ENCODE measurements around the gene MED28.
"Not testable (repeated sequence)": the region's sequence is repeated elsewhere in the genome, so short reads cannot be mapped to it uniquely, and the experiment has no call there.

DNA sequence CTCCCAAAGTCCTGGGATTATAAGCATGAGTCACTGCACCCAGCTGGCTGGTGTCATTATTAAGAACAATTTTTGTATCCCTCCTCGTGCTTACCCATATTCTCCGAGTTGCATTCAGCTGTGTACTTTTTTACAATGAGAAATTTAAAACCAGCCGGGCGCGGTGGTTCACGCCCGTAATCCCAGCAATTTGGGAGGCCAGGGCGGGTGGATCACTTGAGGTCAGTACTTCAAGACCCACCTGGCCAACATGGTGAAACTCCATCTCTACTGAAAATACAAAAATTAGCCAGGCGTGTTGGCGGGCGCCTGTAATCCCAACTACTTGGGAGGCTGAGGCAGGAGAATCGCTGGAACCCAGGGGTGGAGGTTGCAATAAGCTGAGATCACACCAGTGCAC lies 39.3 kb upstream of the MED28 start:
- TF ChIP-seq, protein P1, sequence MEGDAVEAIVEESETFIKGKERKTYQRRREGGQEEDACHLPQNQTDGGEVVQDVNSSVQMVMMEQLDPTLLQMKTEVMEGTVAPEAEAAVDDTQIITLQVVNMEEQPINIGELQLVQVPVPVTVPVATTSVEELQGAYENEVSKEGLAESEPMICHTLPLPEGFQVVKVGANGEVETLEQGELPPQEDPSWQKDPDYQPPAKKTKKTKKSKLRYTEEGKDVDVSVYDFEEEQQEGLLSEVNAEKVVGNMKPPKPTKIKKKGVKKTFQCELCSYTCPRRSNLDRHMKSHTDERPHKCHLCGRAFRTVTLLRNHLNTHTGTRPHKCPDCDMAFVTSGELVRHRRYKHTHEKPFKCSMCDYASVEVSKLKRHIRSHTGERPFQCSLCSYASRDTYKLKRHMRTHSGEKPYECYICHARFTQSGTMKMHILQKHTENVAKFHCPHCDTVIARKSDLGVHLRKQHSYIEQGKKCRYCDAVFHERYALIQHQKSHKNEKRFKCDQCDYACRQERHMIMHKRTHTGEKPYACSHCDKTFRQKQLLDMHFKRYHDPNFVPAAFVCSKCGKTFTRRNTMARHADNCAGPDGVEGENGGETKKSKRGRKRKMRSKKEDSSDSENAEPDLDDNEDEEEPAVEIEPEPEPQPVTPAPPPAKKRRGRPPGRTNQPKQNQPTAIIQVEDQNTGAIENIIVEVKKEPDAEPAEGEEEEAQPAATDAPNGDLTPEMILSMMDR (IDR thresholded peaks at IDR 0.05): not testable (repeated sequence)
- not testable (repeated sequence) for TF ChIP-seq POLR2A, EP300, POLR2AphosphoS5 (IDR thresholded peaks at IDR 0.05)

Measured in stomach (tissue), 4 donors.